Right lobe of liver (tissue), 6 donors: Measurements from ENCODE around the gene STXBP5. TPM values are rescaled to one million over a fixed set of nuclear protein-coding genes. Genes with fewer than 3 reads are reported as not detected.

Experiments
- ATAC-seq, 4 donors: fragments of 200-7000 bp; cut with Tn5 transposase; one replicate each; pipeline ENCODE4 v1.9.1; 2020; ENCODE audit warnings: mild to moderate bottlenecking in 4 of 4, moderate library complexity in 4 of 4
- DNase-seq, 3 donors: peaks; one replicate each; pipeline ENCODE4 v3.0.0-alpha.2; 2020
- H3K27ac ChIP-seq, 3 donors: fragments of 200-600 bp; one replicate each; pipeline ENCODE4 v1.8.0; 2022
- H3K27me3 ChIP-seq, 2 donors: fragments of 200-600 bp; one replicate each; pipeline ENCODE4 v1.8.0; 2022
- H3K36me3 ChIP-seq, 4 donors: fragments of 200-600 bp; sonication (generic) in 1 of 4; one replicate each; pipeline versions ENCODE4 v1.5.1 to v1.8.0; 2017 to 2022; ENCODE audit warnings: control low read depth in 1 of 4
- H3K4me1 ChIP-seq, 4 donors: fragments of 200-600 bp; sonication (generic) in 1 of 4; one replicate each; pipeline versions ENCODE4 v1.5.1 to v1.8.0; 2017 to 2022; ENCODE audit warnings: control low read depth in 1 of 4
- H3K4me3 ChIP-seq, 3 donors: fragments of 200-600 bp; one replicate each; pipeline ENCODE4 v1.8.0; 2022
- H3K9me3 ChIP-seq, 4 donors: fragments of 200-600 bp; sonication (generic) in 1 of 4; one replicate each; pipeline versions ENCODE4 v1.5.1 to v1.8.0; 2017 to 2022; ENCODE audit warnings: control low read depth in 1 of 4
- POLR2A ChIP-seq: fragments of 450-650 bp; IDR thresholded peaks from one replicate; pipeline ENCODE4 v1.6.1; 2017; ENCODE audit warnings: antibody characterized with exemption, mild to moderate bottlenecking
- WGBS: methylation state at CpG from one replicate; pipeline ENCODE4 v1.1.6; 2018; ENCODE audit warnings: low coverage, low lambda C conversion rate; ENCODE audit not compliant: insufficient coverage; ENCODE audit errors: missing lambda C conversion rate; 5-methylcytosine and 5-hydroxymethylcytosine counted together
- intact Hi-C, 2 donors: fragments of 100-400 bp; cut with DNase I; formaldehyde crosslinking; loops; one replicate each; pipeline versions ENCODE4 v1.11.2 to v1.14.1; 2022
- total RNA-seq, 6 experiments: library from RNA; depleted of rRNA in 2 of 6; stranded (reverse); fragments of >200 nt in 2 of 6; fragmentation: NEBNext Ultra II Directional in 3 of 6; extraction: Animal tissue kit (Norgen Biotek cat#: 25700) in 3 of 6; gene quantifications; one replicate each; pipeline versions ENCODE4 v1.1.0 to v1.2.4, GENCODE V29; 2016 to 2023
- TF ChIP-seq, protein P1 (sequence below), 4 donors: fragments of 200-600 bp in 3 of 4; fragments of 450-650 bp in 1 of 4; IDR thresholded peaks; one replicate each; pipeline versions ENCODE4 v1.5.1 to v1.8.0; 2016 to 2022; ENCODE audit warnings: antibody characterized with exemption in 4 of 4, mild to moderate bottlenecking in 2 of 4
- donor health status: DM: no; HTN: yes; CAD: no.
- donor health status: DM: no; HTN: no; CAD: no.
- donor health status: DM: no; HTN: no; CAD: no.
- donor health status: DM: no; HTN: yes; CAD: no.
- donor health status: DM: no; HTN: yes; CAD: no.

The STXBP5 gene
- total RNA-seq, 6 experiments from 2014 or later: 3.9 to 7.6 (median 5.7) TPM

DNA sequence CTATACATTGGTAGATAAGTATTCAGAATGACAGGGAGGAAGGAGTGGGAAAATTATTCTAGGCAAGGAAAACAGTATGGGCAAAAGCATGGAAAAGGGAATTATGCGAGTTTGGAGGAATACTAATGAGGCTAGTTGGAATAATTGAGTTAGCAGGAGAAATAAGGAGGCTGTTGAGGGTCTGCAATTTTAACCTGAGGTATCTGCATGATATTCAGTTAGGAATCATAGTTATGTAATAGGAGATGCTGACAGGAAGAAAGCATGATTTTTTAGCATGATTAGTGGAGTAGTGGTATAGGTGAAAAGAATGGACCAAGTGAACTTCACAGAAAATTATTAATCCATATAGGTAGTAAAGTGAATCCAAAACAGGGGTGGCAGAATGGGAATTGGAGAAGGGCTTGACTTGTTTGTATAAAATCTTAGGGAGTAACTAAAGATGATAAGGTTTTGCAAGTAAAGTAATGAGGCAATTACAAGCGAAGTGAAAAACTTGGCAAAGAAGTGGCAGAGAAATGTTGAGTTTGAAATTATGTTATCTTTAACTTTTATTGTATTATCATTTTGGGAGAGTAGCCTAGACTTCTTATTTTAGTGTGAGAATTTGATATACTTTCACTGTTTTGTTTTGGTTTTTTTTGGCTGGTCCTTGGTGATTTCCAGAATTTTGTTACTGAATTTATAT lies 5.7 kb downstream of the STXBP5 start:
- intact Hi-C loops: no loop called here
- no peak for TF ChIP-seq POLR2A
- TF ChIP-seq, protein P1, sequence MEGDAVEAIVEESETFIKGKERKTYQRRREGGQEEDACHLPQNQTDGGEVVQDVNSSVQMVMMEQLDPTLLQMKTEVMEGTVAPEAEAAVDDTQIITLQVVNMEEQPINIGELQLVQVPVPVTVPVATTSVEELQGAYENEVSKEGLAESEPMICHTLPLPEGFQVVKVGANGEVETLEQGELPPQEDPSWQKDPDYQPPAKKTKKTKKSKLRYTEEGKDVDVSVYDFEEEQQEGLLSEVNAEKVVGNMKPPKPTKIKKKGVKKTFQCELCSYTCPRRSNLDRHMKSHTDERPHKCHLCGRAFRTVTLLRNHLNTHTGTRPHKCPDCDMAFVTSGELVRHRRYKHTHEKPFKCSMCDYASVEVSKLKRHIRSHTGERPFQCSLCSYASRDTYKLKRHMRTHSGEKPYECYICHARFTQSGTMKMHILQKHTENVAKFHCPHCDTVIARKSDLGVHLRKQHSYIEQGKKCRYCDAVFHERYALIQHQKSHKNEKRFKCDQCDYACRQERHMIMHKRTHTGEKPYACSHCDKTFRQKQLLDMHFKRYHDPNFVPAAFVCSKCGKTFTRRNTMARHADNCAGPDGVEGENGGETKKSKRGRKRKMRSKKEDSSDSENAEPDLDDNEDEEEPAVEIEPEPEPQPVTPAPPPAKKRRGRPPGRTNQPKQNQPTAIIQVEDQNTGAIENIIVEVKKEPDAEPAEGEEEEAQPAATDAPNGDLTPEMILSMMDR (IDR thresholded peaks at IDR 0.05): no peak
- WGBS: 83% methylated on average over 2 of the region's 2 CpGs
- Histone ChIP-seq H3K27ac (no peak overlapping the region), H3K4me3 (no peak overlapping the region), H3K27me3 (no peaks in the 10 kb centered on the region), H3K4me1 (peaks cover 0 to 6% (median 0%) of the 10 kb centered on the region in 4 donors), H3K9me3 (no peaks in the 10 kb centered on the region), H3K36me3 (no peaks in the 10 kb centered on the region)
- no peak for DNase-seq
- ATAC-seq: no peak

- 79% methylated on average over 2 of the region's 2 CpGs for WGBS
- no peaks in the 10 kb centered on the region for H3K36me3 ChIP-seq
- intact Hi-C loops: no loop called here
- TF ChIP-seq, protein P1 (IDR thresholded peaks at IDR 0.05): no peak
- TF ChIP-seq POLR2A: no peak
- no peak overlapping the region for H3K27ac ChIP-seq
- H3K9me3 ChIP-seq: no peaks in the 10 kb centered on the region
- DNase-seq: no peak
- no peaks in the 10 kb centered on the region for H3K27me3 ChIP-seq
- ATAC-seq: no peak
- H3K4me1 ChIP-seq: no peaks in the 10 kb centered on the region
- H3K4me3 ChIP-seq: no peak overlapping the region
These were observed 7.1 kb downstream of the STXBP5 start for GRCh38 chr6:147211349-147211748.

DNA sequence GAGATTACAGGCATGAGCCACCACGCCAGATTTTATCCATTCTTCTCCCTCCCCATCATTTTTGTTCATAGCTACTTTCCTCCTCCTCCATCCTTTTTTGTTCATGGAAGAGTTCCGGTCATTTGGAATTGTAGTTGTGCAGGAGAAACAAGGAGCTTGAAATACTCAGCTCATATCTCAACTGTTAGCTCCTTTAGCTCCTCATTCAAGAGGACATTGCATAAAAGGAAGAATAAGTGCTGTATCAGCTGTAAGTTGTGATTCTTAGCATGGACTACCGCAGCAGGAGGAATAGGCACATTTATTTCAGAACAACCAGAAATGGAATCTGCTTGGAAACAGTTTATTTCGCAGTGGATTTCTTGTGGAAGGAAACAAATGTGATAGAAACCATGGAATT lies 7.6 kb downstream of the STXBP5 start:
- Histone ChIP-seq H3K27me3 (no peaks in the 10 kb centered on the region), H3K4me3 (no peak overlapping the region), H3K9me3 (no peaks in the 10 kb centered on the region), H3K36me3 (no peaks in the 10 kb centered on the region), H3K4me1 (no peaks in the 10 kb centered on the region), H3K27ac (no peak overlapping the region)
- intact Hi-C loops: no loop called here
- 81% methylated on average over 4 of the region's 4 CpGs for WGBS
- DNase-seq (no peak), ATAC-seq (no peak)
- no peak for TF ChIP-seq POLR2A
- TF ChIP-seq, protein P1 (IDR thresholded peaks at IDR 0.05): no peak

GRCh38 chr6:147212622-147213021 lies 8.4 kb downstream of the STXBP5 start:
- Histone ChIP-seq H3K4me3 (no peak overlapping the region), H3K4me1 (no peaks in the 10 kb centered on the region), H3K9me3 (no peaks in the 10 kb centered on the region), H3K36me3 (no peaks in the 10 kb centered on the region), H3K27me3 (no peaks in the 10 kb centered on the region), H3K27ac (no peak overlapping the region)
- intact Hi-C loops: no loop called here
- TF ChIP-seq, protein P1 (IDR thresholded peaks at IDR 0.05): no peak
- no peak for TF ChIP-seq POLR2A
- DNase-seq (no peak), ATAC-seq (no peak)
- WGBS: 92% methylated on average over 1 of the region's 1 CpG
